B cell (primary cell): ENCODE results near the gene BCL2L13.

Source experiments
- EZH2 ChIP-seq: IDR thresholded peaks from 2 replicates; pipeline ENCODE4 v1.6.1; 2012; ENCODE audit warnings: borderline replicate concordance, low read depth, mild to moderate bottlenecking, moderate library complexity, low read length; ENCODE audit not compliant: insufficient read depth, poor library complexity, severe bottlenecking
- TF ChIP-seq, protein P1 (sequence below): fragments of 200-600 bp; IDR thresholded peaks from one replicate; pipeline ENCODE4 v1.8.0; 2022; ENCODE audit warnings: antibody characterized with exemption, mild to moderate bottlenecking

DNA sequence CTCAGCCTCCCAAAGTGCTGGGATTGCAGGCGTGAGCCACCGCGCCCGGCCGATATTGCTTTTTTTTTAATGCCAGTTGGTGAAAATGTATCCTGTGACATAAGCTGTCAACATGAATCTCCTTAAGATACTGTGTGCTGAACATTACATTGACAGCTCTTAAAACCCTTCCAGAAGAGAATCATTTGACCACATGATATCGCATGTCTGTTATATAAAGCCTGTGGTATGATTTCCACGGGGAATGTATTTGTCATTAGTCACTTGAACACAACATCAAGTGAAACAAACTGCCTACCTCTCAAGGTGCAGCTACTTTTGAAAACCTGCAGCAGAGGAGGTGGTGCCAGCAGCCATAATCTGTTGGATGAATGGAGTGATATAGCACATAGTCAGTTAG is 67.0 kb downstream of the BCL2L13 start:
- TF ChIP-seq, protein P1, sequence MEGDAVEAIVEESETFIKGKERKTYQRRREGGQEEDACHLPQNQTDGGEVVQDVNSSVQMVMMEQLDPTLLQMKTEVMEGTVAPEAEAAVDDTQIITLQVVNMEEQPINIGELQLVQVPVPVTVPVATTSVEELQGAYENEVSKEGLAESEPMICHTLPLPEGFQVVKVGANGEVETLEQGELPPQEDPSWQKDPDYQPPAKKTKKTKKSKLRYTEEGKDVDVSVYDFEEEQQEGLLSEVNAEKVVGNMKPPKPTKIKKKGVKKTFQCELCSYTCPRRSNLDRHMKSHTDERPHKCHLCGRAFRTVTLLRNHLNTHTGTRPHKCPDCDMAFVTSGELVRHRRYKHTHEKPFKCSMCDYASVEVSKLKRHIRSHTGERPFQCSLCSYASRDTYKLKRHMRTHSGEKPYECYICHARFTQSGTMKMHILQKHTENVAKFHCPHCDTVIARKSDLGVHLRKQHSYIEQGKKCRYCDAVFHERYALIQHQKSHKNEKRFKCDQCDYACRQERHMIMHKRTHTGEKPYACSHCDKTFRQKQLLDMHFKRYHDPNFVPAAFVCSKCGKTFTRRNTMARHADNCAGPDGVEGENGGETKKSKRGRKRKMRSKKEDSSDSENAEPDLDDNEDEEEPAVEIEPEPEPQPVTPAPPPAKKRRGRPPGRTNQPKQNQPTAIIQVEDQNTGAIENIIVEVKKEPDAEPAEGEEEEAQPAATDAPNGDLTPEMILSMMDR: no peak
- no peak for TF ChIP-seq EZH2
